ENCODE results near the gene PLA2G3. TPM values are rescaled to one million over a fixed set of nuclear protein-coding genes. Genes with fewer than 3 reads are reported as not detected.

The PLA2G3 gene
- total and polyA plus RNA-seq, 2 donors = not detected

GRCh38 chr22:31106731-31107177 is 33.6 kb downstream of the PLA2G3 start:
- H3K36me3 ChIP-seq (ENCODE audit: insufficient read depth) = no peaks in the 10 kb centered on the region
- WGBS = 27% methylated on average over 14 of the region's 14 CpGs
- DNase-seq (ENCODE audit: extremely low spot score) = no peak
- peak overlapping the region; percentile 97 for H3K27ac ChIP-seq (ENCODE audit: low read depth)
- peak overlapping the region; percentile 71 for H3K4me3 ChIP-seq (ENCODE audit: low read depth, low read length)
- no peaks in the 10 kb centered on the region for H3K4me1 ChIP-seq (ENCODE audit: insufficient read depth)

GRCh38 chr22:31106001-31106571 is 34.2 kb downstream of the PLA2G3 start:
- Histone ChIP-seq H3K27ac (ENCODE audit: low read depth) (peak overlapping the region; percentile 97), H3K4me1 (ENCODE audit: insufficient read depth) (no peaks in the 10 kb centered on the region), H3K4me3 (ENCODE audit: low read depth, low read length) (peak overlapping the region; percentile 71), H3K36me3 (ENCODE audit: insufficient read depth) (no peaks in the 10 kb centered on the region)
- 30% methylated on average over 4 of the region's 4 CpGs for WGBS
- DNase-seq (ENCODE audit: extremely low spot score) = no peak

- DNase-seq (ENCODE audit: extremely low spot score) = no peak
- Histone ChIP-seq H3K4me1 (ENCODE audit: insufficient read depth) (no peaks in the 10 kb centered on the region), H3K27ac (ENCODE audit: low read depth) (peak overlapping the region; percentile 46), H3K4me3 (ENCODE audit: low read depth, low read length) (peak overlapping the region; percentile 71), H3K36me3 (ENCODE audit: insufficient read depth) (no peaks in the 10 kb centered on the region)
- 52% methylated on average over 11 of the region's 11 CpGs for WGBS
These were observed 34.9 kb downstream of the PLA2G3 start for GRCh38 chr22:31105282-31105929.

- Histone ChIP-seq H3K27ac (ENCODE audit: low read depth) (no peak overlapping the region), H3K4me1 (ENCODE audit: insufficient read depth) (no peaks in the 10 kb centered on the region), H3K4me3 (ENCODE audit: low read depth, low read length) (no peak overlapping the region), H3K36me3 (ENCODE audit: insufficient read depth) (no peaks in the 10 kb centered on the region)
- no peak for DNase-seq (ENCODE audit: extremely low spot score)
- 28% methylated on average over 35 of the region's 35 CpGs for WGBS
These were observed 35.4 kb downstream of the PLA2G3 start for GRCh38 chr22:31104869-31105268.

- no peak for DNase-seq (ENCODE audit: extremely low spot score)
- peak overlapping the region; percentile 30 for H3K27ac ChIP-seq (ENCODE audit: low read depth)
- H3K4me1 ChIP-seq (ENCODE audit: insufficient read depth) = no peaks in the 10 kb centered on the region
- WGBS = 50% methylated on average over 33 of the region's 33 CpGs
- no peak overlapping the region for H3K4me3 ChIP-seq (ENCODE audit: low read depth, low read length)
- H3K36me3 ChIP-seq (ENCODE audit: insufficient read depth) = no peaks in the 10 kb centered on the region
These were observed 36.2 kb downstream of the PLA2G3 start for GRCh38 chr22:31103899-31104694.

- peak overlapping the region; percentile 51 for H3K27ac ChIP-seq (ENCODE audit: low read depth)
- DNase-seq (ENCODE audit: extremely low spot score) = no peak
- no peaks in the 10 kb centered on the region for H3K36me3 ChIP-seq (ENCODE audit: insufficient read depth)
- no peak overlapping the region for H3K4me3 ChIP-seq (ENCODE audit: low read depth, low read length)
- H3K4me1 ChIP-seq (ENCODE audit: insufficient read depth) = no peaks in the 10 kb centered on the region
- WGBS = 58% methylated on average over 2 of the region's 2 CpGs
These were observed 37.2 kb downstream of the PLA2G3 start for GRCh38 chr22:31103111-31103510.

GRCh38 chr22:31102441-31103081 is 37.7 kb downstream of the PLA2G3 start:
- 28% methylated on average over 8 of the region's 8 CpGs for WGBS
- Histone ChIP-seq H3K4me3 (ENCODE audit: low read depth, low read length) (no peak overlapping the region), H3K27ac (ENCODE audit: low read depth) (peak overlapping the region; percentile 76), H3K36me3 (ENCODE audit: insufficient read depth) (no peaks in the 10 kb centered on the region), H3K4me1 (ENCODE audit: insufficient read depth) (no peaks in the 10 kb centered on the region)
- no peak for DNase-seq (ENCODE audit: extremely low spot score)

- no peak for DNase-seq (ENCODE audit: extremely low spot score)
- Histone ChIP-seq H3K4me3 (ENCODE audit: low read depth, low read length) (no peak overlapping the region), H3K27ac (ENCODE audit: low read depth) (no peak overlapping the region), H3K4me1 (ENCODE audit: insufficient read depth) (no peaks in the 10 kb centered on the region), H3K36me3 (ENCODE audit: insufficient read depth) (no peaks in the 10 kb centered on the region)
- WGBS = 88% methylated on average over 18 of the region's 18 CpGs
These were observed 39.4 kb downstream of the PLA2G3 start for GRCh38 chr22:31100762-31101525.

- H3K36me3 ChIP-seq (ENCODE audit: insufficient read depth) = no peaks in the 10 kb centered on the region
- no peak for DNase-seq (ENCODE audit: extremely low spot score)
- H3K4me3 ChIP-seq (ENCODE audit: low read depth, low read length) = no peak overlapping the region
- no peak overlapping the region for H3K27ac ChIP-seq (ENCODE audit: low read depth)
- no peaks in the 10 kb centered on the region for H3K4me1 ChIP-seq (ENCODE audit: insufficient read depth)
- 90% methylated on average over 34 of the region's 34 CpGs for WGBS
These were observed 40.2 kb downstream of the PLA2G3 start for GRCh38 chr22:31099841-31100761.

GRCh38 chr22:31099386-31099785 is 40.9 kb downstream of the PLA2G3 start:
- 82% methylated on average over 6 of the region's 6 CpGs for WGBS
- Histone ChIP-seq H3K27ac (ENCODE audit: low read depth) (peak overlapping the region; percentile 46), H3K4me1 (ENCODE audit: insufficient read depth) (no peaks in the 10 kb centered on the region), H3K36me3 (ENCODE audit: insufficient read depth) (no peaks in the 10 kb centered on the region), H3K4me3 (ENCODE audit: low read depth, low read length) (no peak overlapping the region)
- DNase-seq (ENCODE audit: extremely low spot score) = no peak

GRCh38 chr22:31098632-31099110 is 41.6 kb downstream of the PLA2G3 start:
- no peak overlapping the region for H3K4me3 ChIP-seq (ENCODE audit: low read depth, low read length)
- 43% methylated on average over 36 of the region's 36 CpGs for WGBS
- no peak for DNase-seq (ENCODE audit: extremely low spot score)
- H3K4me1 ChIP-seq (ENCODE audit: insufficient read depth) = no peaks in the 10 kb centered on the region
- H3K27ac ChIP-seq (ENCODE audit: low read depth) = peak overlapping the region; percentile 46
- no peaks in the 10 kb centered on the region for H3K36me3 ChIP-seq (ENCODE audit: insufficient read depth)

- Histone ChIP-seq H3K36me3 (ENCODE audit: insufficient read depth) (no peaks in the 10 kb centered on the region), H3K27ac (ENCODE audit: low read depth) (no peak overlapping the region), H3K4me1 (ENCODE audit: insufficient read depth) (no peaks in the 10 kb centered on the region), H3K4me3 (ENCODE audit: low read depth, low read length) (no peak overlapping the region)
- DNase-seq (ENCODE audit: extremely low spot score) = no peak
- WGBS = 56% methylated on average over 10 of the region's 10 CpGs
These were observed 42.2 kb downstream of the PLA2G3 start for GRCh38 chr22:31097941-31098631.
